Lung (tissue), 12 donors: Measurements from ENCODE around the gene MOCS3. TPM values are rescaled to one million over a fixed set of nuclear protein-coding genes. Genes with fewer than 3 reads are reported as not detected.

ENCODE experiments used
- ATAC-seq: fragments of 200-7000 bp; cut with Tn5 transposase; one replicate; pipeline ENCODE4 v1.9.1; 2020; ENCODE audit warnings: moderate number of reproducible peaks; ENCODE audit not compliant: insufficient read depth, low FRiP score
- DNase-seq, 3 donors: peaks; one replicate each; pipeline ENCODE4 v3.0.0-alpha.2; 2013 to 2017
- H3K27ac ChIP-seq, 2 donors: one replicate each; pipeline ENCODE4 v1.5.1; 2013; ENCODE audit warnings: mild to moderate bottlenecking in 2 of 2, moderate library complexity in 2 of 2, control low read depth in 1 of 2, inconsistent platforms in 1 of 2, low read depth in 1 of 2, low read length in 1 of 2
- H3K27me3 ChIP-seq, 3 donors: one replicate each; pipeline ENCODE4 v1.5.1; 2013; ENCODE audit warnings: low read length in 2 of 3; ENCODE audit not compliant: control insufficient read depth in 3 of 3, insufficient read depth in 3 of 3
- H3K36me3 ChIP-seq, 4 donors: one replicate each; pipeline ENCODE4 v1.5.1; 2013; ENCODE audit warnings: low read length in 4 of 4, mild to moderate bottlenecking in 1 of 4, moderate library complexity in 1 of 4; ENCODE audit not compliant: control insufficient read depth in 4 of 4, insufficient read depth in 4 of 4
- H3K4me1 ChIP-seq, 5 donors: one replicate each; pipeline ENCODE4 v1.5.1; 2013; ENCODE audit warnings: low read length in 5 of 5, mild to moderate bottlenecking in 2 of 5, moderate library complexity in 1 of 5; ENCODE audit not compliant: control insufficient read depth in 5 of 5, insufficient read depth in 5 of 5
- H3K4me3 ChIP-seq: one replicate; pipeline ENCODE4 v1.5.1; 2013; ENCODE audit warnings: mild to moderate bottlenecking, control low read depth, moderate library complexity
- H3K9ac ChIP-seq, 2 donors: one replicate each; pipeline ENCODE4 v1.5.1; 2013; ENCODE audit warnings: low read length in 2 of 2, control low read depth in 1 of 2; ENCODE audit not compliant: insufficient read depth in 1 of 2
- H3K9me3 ChIP-seq, 4 donors: one replicate each; pipeline ENCODE4 v1.5.1; 2013; ENCODE audit warnings: low read length in 3 of 4, mild to moderate bottlenecking in 1 of 4, moderate library complexity in 1 of 4; ENCODE audit not compliant: control insufficient read depth in 4 of 4, insufficient read depth in 3 of 4
- WGBS, 2 donors: extraction: QIAGEN DNeasy Blood & Tissue Kit; methylation state at CpG; one replicate each; pipeline ENCODE4 v1.1.7; 2013; 5-methylcytosine and 5-hydroxymethylcytosine counted together
- polyA plus RNA-seq, 2 donors: library from polyadenylated mRNA; stranded (reverse); fragments of 200-250 nt; gene quantifications; one replicate each; pipeline ENCODE4 v1.2.1, GENCODE V29; 2013
- total RNA-seq, 2 donors: library from RNA; depleted of rRNA in 1 of 2; stranded (reverse); fragments of >200 nt in 1 of 2; gene quantifications; one replicate each; pipeline ENCODE4 v1.2.1, GENCODE V29; 2014 to 2021
- TF ChIP-seq, protein P1 (sequence below): IDR thresholded peaks from 2 replicates; pipeline ENCODE4 v1.5.1; 2012; ENCODE audit warnings: mild to moderate bottlenecking; ENCODE audit errors: control extremely low read depth, extremely low read depth
- donor health status: control.
- donor health status: control.
- donor health status: Bipolar disorder and iron deficiency.
- donor health status: healthy.
- donor health status: DM: yes; HTN: yes; CAD: no.

MOCS3 gene
- total and polyA plus RNA-seq, 4 donors: 1.8 to 5.9 (median 3.4) TPM

DNA sequence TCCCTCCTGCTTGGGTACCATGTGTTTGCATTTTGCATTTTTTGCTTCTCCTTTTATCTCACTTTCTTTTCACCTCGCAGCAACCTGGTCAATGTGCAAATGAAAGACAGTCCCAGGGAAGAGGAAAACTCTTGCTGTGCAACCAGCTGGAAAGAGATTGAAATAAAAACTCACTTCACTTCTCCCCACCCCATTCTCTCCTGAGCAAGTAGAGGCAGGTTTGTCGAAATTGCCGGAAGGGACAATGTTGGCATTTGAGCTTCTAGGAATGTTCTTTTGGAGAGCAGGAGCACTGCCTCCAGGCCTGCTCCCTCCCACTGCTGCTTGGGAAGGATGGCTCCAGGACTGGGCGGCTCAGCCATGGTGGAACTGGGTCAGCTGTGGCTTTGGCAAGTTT is 33.7 kb downstream of the MOCS3 start:
- peaks cover 0 to 3% (median 2%) of the 10 kb centered on the region in 4 donors for H3K9me3 ChIP-seq
- ATAC-seq (no peak), DNase-seq (no peak)
- H3K4me3 ChIP-seq: no peak overlapping the region
- H3K27ac ChIP-seq: no peak overlapping the region
- WGBS, 2 donors: 42 to 48% methylated on average over 4 of the region's 4 CpGs
- TF ChIP-seq, protein P1, sequence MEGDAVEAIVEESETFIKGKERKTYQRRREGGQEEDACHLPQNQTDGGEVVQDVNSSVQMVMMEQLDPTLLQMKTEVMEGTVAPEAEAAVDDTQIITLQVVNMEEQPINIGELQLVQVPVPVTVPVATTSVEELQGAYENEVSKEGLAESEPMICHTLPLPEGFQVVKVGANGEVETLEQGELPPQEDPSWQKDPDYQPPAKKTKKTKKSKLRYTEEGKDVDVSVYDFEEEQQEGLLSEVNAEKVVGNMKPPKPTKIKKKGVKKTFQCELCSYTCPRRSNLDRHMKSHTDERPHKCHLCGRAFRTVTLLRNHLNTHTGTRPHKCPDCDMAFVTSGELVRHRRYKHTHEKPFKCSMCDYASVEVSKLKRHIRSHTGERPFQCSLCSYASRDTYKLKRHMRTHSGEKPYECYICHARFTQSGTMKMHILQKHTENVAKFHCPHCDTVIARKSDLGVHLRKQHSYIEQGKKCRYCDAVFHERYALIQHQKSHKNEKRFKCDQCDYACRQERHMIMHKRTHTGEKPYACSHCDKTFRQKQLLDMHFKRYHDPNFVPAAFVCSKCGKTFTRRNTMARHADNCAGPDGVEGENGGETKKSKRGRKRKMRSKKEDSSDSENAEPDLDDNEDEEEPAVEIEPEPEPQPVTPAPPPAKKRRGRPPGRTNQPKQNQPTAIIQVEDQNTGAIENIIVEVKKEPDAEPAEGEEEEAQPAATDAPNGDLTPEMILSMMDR: no peak
- H3K27me3 ChIP-seq: peaks cover 0 to 8% (median 2%) of the 10 kb centered on the region in 3 donors
- peaks cover 0 to 5% (median 0%) of the 10 kb centered on the region in 5 donors for H3K4me1 ChIP-seq
- no peaks in the 10 kb centered on the region for H3K36me3 ChIP-seq
- H3K9ac ChIP-seq: no peak overlapping the region

- Histone ChIP-seq H3K36me3 (no peaks in the 10 kb centered on the region), H3K4me1 (peaks cover 0 to 5% (median 0%) of the 10 kb centered on the region in 5 donors), H3K27ac (no peak overlapping the region), H3K9me3 (peaks cover 0 to 3% (median 2%) of the 10 kb centered on the region in 4 donors), H3K27me3 (peaks cover 0 to 9% (median 2%) of the 10 kb centered on the region in 3 donors), H3K4me3 (no peak overlapping the region), H3K9ac (no peak overlapping the region)
- TF ChIP-seq, protein P1: peak; percentile 17
- no peak for ATAC-seq
- DNase-seq: peak in 2 of 3 donors; percentile 35 to 41
- WGBS, 2 donors: 36 to 37% methylated on average over 13 of the region's 13 CpGs
Measured at GRCh38 chr20:50992733-50993457, 34.3 kb downstream of the MOCS3 start.

GRCh38 chr20:50993876-50994275 is 35.3 kb downstream of the MOCS3 start:
- 80 to 82% methylated on average over 9 of the region's 9 CpGs for WGBS, 2 donors
- Histone ChIP-seq H3K27me3 (peaks cover 0 to 9% (median 2%) of the 10 kb centered on the region in 3 donors), H3K4me3 (no peak overlapping the region), H3K4me1 (peaks cover 0 to 5% (median 0%) of the 10 kb centered on the region in 5 donors), H3K9ac (no peak overlapping the region), H3K27ac (no peak overlapping the region), H3K36me3 (no peaks in the 10 kb centered on the region), H3K9me3 (peaks cover 0 to 3% (median 2%) of the 10 kb centered on the region in 4 donors)
- ATAC-seq: no peak
- TF ChIP-seq, protein P1: no peak
- no peak for DNase-seq
